ENCODE data around the gene CRYBG2. TPM values are rescaled to one million over a fixed set of nuclear protein-coding genes. Genes with fewer than 3 reads are reported as not detected.
A peak's percentile ranks its signal among the peaks of the same experiment; 100 is the strongest.
"Not testable (repeated sequence)": the region's sequence is repeated elsewhere in the genome, so short reads cannot be mapped to it uniquely, and the experiment has no call there.

CRYBG2 gene
- total RNA-seq, 1 donor from 2014 or later: 2.1 TPM

DNA sequence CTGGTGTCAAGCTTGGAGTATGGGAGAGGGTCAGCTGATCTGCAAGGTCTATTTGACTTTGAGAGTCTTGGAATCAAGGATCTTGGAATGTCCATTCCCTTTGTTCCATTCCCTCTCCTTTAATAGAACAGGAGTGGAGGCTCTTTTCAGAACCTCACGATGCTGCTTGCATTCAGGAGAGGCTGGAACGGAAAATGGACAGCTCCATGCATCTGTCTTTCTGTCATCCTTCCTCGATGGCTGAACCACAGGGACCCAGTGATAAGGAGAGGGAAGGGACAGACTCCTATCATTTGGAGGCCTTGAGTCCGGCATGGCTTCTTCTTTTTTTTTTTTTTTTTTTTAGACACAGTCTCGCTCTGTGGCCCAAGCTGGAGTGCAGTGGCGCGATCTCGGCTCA, 41.8 kb upstream of the CRYBG2 start:
- Histone ChIP-seq H3K4me3 (no peak overlapping the region), H3K9me3 (no peaks in the 10 kb centered on the region), H3K36me3 (no peaks in the 10 kb centered on the region), H3K27ac (no peak overlapping the region), H3K4me1 (no peaks in the 10 kb centered on the region), H3K27me3 (ENCODE audit: low read depth) (no peaks in the 10 kb centered on the region)
- no peak for ATAC-seq
- intact Hi-C loops (cut with DNase I): no loop called here
- no peak for DNase-seq
- no peak for TF ChIP-seq CTCF (IDR thresholded peaks at IDR 0.05)

- ATAC-seq (peak; percentile 41 to 61), DNase-seq (no peak)
- Histone ChIP-seq H3K27me3 (ENCODE audit: low read depth) (no peaks in the 10 kb centered on the region), H3K27ac (no peak overlapping the region), H3K4me3 (no peak overlapping the region), H3K4me1 (no peaks in the 10 kb centered on the region), H3K36me3 (no peaks in the 10 kb centered on the region), H3K9me3 (no peaks in the 10 kb centered on the region)
- intact Hi-C loops (cut with DNase I): no loop called here
- TF ChIP-seq CTCF (IDR thresholded peaks at IDR 0.05): peak; percentile 36
Measured at GRCh38 chr1:26391450-26391849, 37.5 kb upstream of the CRYBG2 start.

DNA sequence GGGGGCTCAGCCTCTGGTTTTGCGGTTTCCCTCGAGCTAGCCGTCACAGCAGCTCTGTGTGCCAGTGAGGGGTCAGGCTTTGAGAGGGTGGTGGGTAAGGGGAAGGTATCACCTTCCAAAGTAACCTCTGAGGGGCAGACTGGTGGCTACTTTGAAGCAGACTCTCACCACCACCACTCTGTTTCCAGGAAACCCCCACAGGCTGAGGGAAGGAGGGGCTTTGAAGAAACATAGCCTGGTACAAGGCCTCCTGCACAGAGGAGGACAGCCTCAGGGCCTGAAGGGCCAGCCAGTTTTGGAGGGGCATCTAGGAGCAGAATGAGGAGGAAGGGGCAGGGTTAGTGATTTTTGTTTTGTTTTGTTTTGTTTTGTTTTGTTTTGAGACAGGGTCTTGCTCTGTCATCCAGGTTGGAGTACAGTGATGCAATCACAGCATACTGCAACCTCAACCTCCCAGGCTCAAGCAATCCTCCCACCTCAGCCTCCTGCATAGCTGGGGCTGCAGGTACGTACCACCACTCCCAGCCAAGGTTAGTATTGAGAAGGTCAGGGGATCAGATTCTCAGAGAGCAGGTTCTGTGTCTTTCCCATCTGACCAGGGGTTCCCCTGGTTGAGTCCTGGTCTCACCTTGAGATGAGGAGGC, 35.8 kb upstream of the CRYBG2 start:
- intact Hi-C loops (cut with DNase I): no loop called here

GRCh38 chr1:26388791-26389445, 35.0 kb upstream of the CRYBG2 start:
- Histone ChIP-seq H3K4me1 (no peaks in the 10 kb centered on the region), H3K4me3 (no peak overlapping the region), H3K27me3 (ENCODE audit: low read depth) (no peaks in the 10 kb centered on the region), H3K36me3 (no peaks in the 10 kb centered on the region), H3K9me3 (no peaks in the 10 kb centered on the region), H3K27ac (no peak overlapping the region)
- DNase-seq (no peak), ATAC-seq (no peak)
- TF ChIP-seq CTCF (IDR thresholded peaks at IDR 0.05): no peak
- intact Hi-C loops (cut with DNase I): no loop called here

More for the DNA sequence above, 35.8 kb upstream of the CRYBG2 start:
- H3K27me3 ChIP-seq (ENCODE audit: low read depth): no peaks in the 10 kb centered on the region
- H3K36me3 ChIP-seq: no peaks in the 10 kb centered on the region
- no peak overlapping the region for H3K4me3 ChIP-seq
- no peak overlapping the region for H3K27ac ChIP-seq
- H3K9me3 ChIP-seq: no peaks in the 10 kb centered on the region
- no peak for ATAC-seq
- no peaks in the 10 kb centered on the region for H3K4me1 ChIP-seq
- no peak for DNase-seq
- no peak for TF ChIP-seq CTCF (IDR thresholded peaks at IDR 0.05)

DNA sequence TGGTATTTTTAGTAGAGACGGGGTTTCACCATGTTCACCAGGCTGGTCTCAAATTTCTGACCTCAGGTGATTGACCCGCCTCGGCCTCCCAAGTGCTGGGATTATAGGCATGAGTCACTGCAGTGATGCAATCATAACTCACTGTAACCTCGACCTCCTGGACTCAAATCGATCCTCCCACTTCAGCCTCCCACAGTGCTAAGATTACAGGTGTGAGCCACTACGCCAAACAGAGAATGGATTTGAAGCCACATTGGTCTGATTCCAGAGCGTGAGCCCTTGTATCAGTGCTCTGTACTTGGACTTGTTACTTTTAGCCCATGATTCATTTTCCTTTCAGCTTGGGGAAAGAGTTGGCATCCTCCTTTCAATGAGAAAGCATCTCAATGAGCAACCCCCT, 33.5 kb upstream of the CRYBG2 start:
- Histone ChIP-seq H3K4me3 (no peak overlapping the region), H3K9me3 (no peaks in the 10 kb centered on the region), H3K27me3 (ENCODE audit: low read depth) (no peaks in the 10 kb centered on the region), H3K27ac (no peak overlapping the region), H3K4me1 (no peaks in the 10 kb centered on the region), H3K36me3 (no peaks in the 10 kb centered on the region)
- intact Hi-C loops (cut with DNase I): no loop called here
- no peak for ATAC-seq
- no peak for TF ChIP-seq CTCF (IDR thresholded peaks at IDR 0.05)
- DNase-seq: no peak

GRCh38 chr1:26385063-26385462, 31.1 kb upstream of the CRYBG2 start:
- DNase-seq; ATAC-seq; H3K27me3 ChIP-seq (ENCODE audit: low read depth); H3K4me3 ChIP-seq; H3K36me3 ChIP-seq; intact Hi-C loops (cut with DNase I); H3K4me1 ChIP-seq; H3K9me3 ChIP-seq; H3K27ac ChIP-seq: not testable (repeated sequence)
